Mucosa of stomach (tissue), 1 donor: ENCODE measurements around the gene ADNP.
A peak's percentile ranks its signal among the peaks of the same experiment; 100 is the strongest.

Experiments used
- H3K27me3 ChIP-seq: one replicate; pipeline ENCODE4 v1.7.0; 2013; ENCODE audit warnings: mild to moderate bottlenecking, low read length; ENCODE audit not compliant: control insufficient read depth, insufficient read depth
- H3K36me3 ChIP-seq: one replicate; pipeline ENCODE4 v1.7.0; 2013; ENCODE audit warnings: low read length; ENCODE audit not compliant: control insufficient read depth, insufficient read depth
- H3K4me1 ChIP-seq: one replicate; pipeline ENCODE4 v1.7.0; 2013; ENCODE audit warnings: mild to moderate bottlenecking, low read length; ENCODE audit not compliant: control insufficient read depth, insufficient read depth
- H3K4me3 ChIP-seq: one replicate; pipeline ENCODE4 v1.7.0; 2013; ENCODE audit warnings: low read length
- H3K9ac ChIP-seq: one replicate; pipeline ENCODE4 v1.7.0; 2013; ENCODE audit warnings: mild to moderate bottlenecking, low read length, moderate library complexity
- H3K9me3 ChIP-seq: one replicate; pipeline ENCODE4 v1.7.0; 2013; ENCODE audit warnings: mild to moderate bottlenecking, low read length, moderate library complexity; ENCODE audit not compliant: control insufficient read depth
- donor health status: Pancreatic carcinoma.

The ADNP gene

GRCh38 chr20:50929299-50930138 is 1.7 kb downstream of the ADNP start:
- no peaks in the 10 kb centered on the region for H3K36me3 ChIP-seq
- H3K9me3 ChIP-seq: no peaks in the 10 kb centered on the region
- H3K9ac ChIP-seq: peak overlapping the region; percentile 76
- peaks cover 20% of the 10 kb centered on the region for H3K4me1 ChIP-seq
- no peaks in the 10 kb centered on the region for H3K27me3 ChIP-seq
- peak overlapping the region; percentile 83 for H3K4me3 ChIP-seq

GRCh38 chr20:50928469-50928868 is 2.8 kb downstream of the ADNP start:
- H3K9ac ChIP-seq: no peak overlapping the region
- H3K4me1 ChIP-seq: peaks cover 26% of the 10 kb centered on the region
- H3K9me3 ChIP-seq: no peaks in the 10 kb centered on the region
- H3K27me3 ChIP-seq: no peaks in the 10 kb centered on the region
- no peaks in the 10 kb centered on the region for H3K36me3 ChIP-seq
- H3K4me3 ChIP-seq: no peak overlapping the region

GRCh38 chr20:50926530-50926929 is 4.7 kb downstream of the ADNP start:
- no peaks in the 10 kb centered on the region for H3K9me3 ChIP-seq
- peaks cover 19% of the 10 kb centered on the region for H3K4me1 ChIP-seq

GRCh38 chr20:50924261-50924920 is 6.8 kb downstream of the ADNP start:
- no peaks in the 10 kb centered on the region for H3K27me3 ChIP-seq
- H3K4me1 ChIP-seq: peaks cover 18% of the 10 kb centered on the region
- H3K9ac ChIP-seq: no peak overlapping the region
- no peaks in the 10 kb centered on the region for H3K36me3 ChIP-seq
- H3K4me3 ChIP-seq: no peak overlapping the region
- no peaks in the 10 kb centered on the region for H3K9me3 ChIP-seq

More at GRCh38 chr20:50926530-50926929, 4.7 kb downstream of the ADNP start:
- no peak overlapping the region for H3K4me3 ChIP-seq
- no peaks in the 10 kb centered on the region for H3K36me3 ChIP-seq
- H3K9ac ChIP-seq: no peak overlapping the region
- H3K27me3 ChIP-seq: no peaks in the 10 kb centered on the region

- no peak overlapping the region for H3K9ac ChIP-seq
- H3K4me3 ChIP-seq: no peak overlapping the region
- peaks cover 3% of the 10 kb centered on the region for H3K36me3 ChIP-seq
- H3K9me3 ChIP-seq: no peaks in the 10 kb centered on the region
- H3K27me3 ChIP-seq: no peaks in the 10 kb centered on the region
- H3K4me1 ChIP-seq: peaks cover 7% of the 10 kb centered on the region
Observed at GRCh38 chr20:50921803-50922501, 9.3 kb downstream of the ADNP start.

GRCh38 chr20:50920997-50921396 is 10.2 kb downstream of the ADNP start:
- Histone ChIP-seq H3K9ac (no peak overlapping the region), H3K4me1 (peaks cover 13% of the 10 kb centered on the region), H3K9me3 (no peaks in the 10 kb centered on the region), H3K36me3 (peaks cover 4% of the 10 kb centered on the region), H3K27me3 (no peaks in the 10 kb centered on the region), H3K4me3 (no peak overlapping the region)

- Histone ChIP-seq H3K4me1 (peaks cover 15% of the 10 kb centered on the region), H3K4me3 (no peak overlapping the region), H3K9ac (no peak overlapping the region), H3K9me3 (no peaks in the 10 kb centered on the region), H3K27me3 (no peaks in the 10 kb centered on the region), H3K36me3 (peaks cover 4% of the 10 kb centered on the region)
Observed at GRCh38 chr20:50919567-50919966, 11.7 kb downstream of the ADNP start.

GRCh38 chr20:50918403-50918802 is 12.8 kb downstream of the ADNP start:
- H3K4me3 ChIP-seq: no peak overlapping the region
- no peaks in the 10 kb centered on the region for H3K9me3 ChIP-seq
- peaks cover 4% of the 10 kb centered on the region for H3K36me3 ChIP-seq
- H3K9ac ChIP-seq: no peak overlapping the region
- no peaks in the 10 kb centered on the region for H3K27me3 ChIP-seq
- peaks cover 20% of the 10 kb centered on the region for H3K4me1 ChIP-seq

GRCh38 chr20:50916934-50917333 is 14.3 kb downstream of the ADNP start:
- Histone ChIP-seq H3K27me3 (no peaks in the 10 kb centered on the region), H3K4me1 (peaks cover 24% of the 10 kb centered on the region), H3K9ac (no peak overlapping the region), H3K36me3 (peaks cover 4% of the 10 kb centered on the region), H3K9me3 (no peaks in the 10 kb centered on the region), H3K4me3 (no peak overlapping the region)

GRCh38 chr20:50916257-50916656 is 15.0 kb downstream of the ADNP start:
- Histone ChIP-seq H3K36me3 (peaks cover 4% of the 10 kb centered on the region), H3K9ac (no peak overlapping the region), H3K27me3 (no peaks in the 10 kb centered on the region), H3K9me3 (no peaks in the 10 kb centered on the region), H3K4me1 (peaks cover 29% of the 10 kb centered on the region), H3K4me3 (no peak overlapping the region)

GRCh38 chr20:50915424-50915823 is 15.8 kb downstream of the ADNP start:
- H3K27me3 ChIP-seq: no peaks in the 10 kb centered on the region
- H3K36me3 ChIP-seq: peaks cover 4% of the 10 kb centered on the region
- no peak overlapping the region for H3K4me3 ChIP-seq
- H3K9ac ChIP-seq: no peak overlapping the region
- no peaks in the 10 kb centered on the region for H3K9me3 ChIP-seq
- peaks cover 29% of the 10 kb centered on the region for H3K4me1 ChIP-seq
